Measurements from ENCODE around the gene VTI1A.

VTI1A gene

DNA sequence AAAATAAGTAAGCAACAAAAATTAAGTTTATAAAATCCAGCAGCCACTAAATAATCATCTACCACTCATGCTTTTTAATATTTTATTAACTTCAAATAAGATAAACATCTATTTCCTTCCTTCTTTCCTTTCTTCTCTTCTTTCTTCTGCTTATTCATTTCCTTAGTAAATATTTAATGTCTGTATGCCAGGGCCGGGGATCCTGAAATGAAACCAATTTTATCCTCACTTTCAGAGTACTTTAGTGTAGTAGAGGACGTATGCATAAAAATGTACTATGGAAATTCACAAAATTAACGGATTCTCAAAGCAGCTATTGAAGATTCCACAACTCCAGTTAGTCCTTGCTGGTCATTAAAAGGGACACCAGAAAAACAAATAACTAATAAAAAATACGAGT is 224.7 kb downstream of the VTI1A start:
- no peak overlapping the region for H3K27ac Mint-ChIP-seq (ENCODE audit: low read depth)
- peaks cover 18% of the 10 kb centered on the region for H3K36me3 Mint-ChIP-seq (ENCODE audit: insufficient read depth)
- no peak overlapping the region for H3K4me3 Mint-ChIP-seq
- DNase-seq (ENCODE audit: low spot score in 2 of 2) (no peak), ATAC-seq (replicated peaks; ENCODE audit: extremely low read depth, poor library complexity, severe bottlenecking) (no peak)
- no peaks in the 10 kb centered on the region for H3K4me1 Mint-ChIP-seq
- H3K9me3 Mint-ChIP-seq, result no peaks in the 10 kb centered on the region
- H3K27me3 Mint-ChIP-seq, result no peaks in the 10 kb centered on the region

DNA sequence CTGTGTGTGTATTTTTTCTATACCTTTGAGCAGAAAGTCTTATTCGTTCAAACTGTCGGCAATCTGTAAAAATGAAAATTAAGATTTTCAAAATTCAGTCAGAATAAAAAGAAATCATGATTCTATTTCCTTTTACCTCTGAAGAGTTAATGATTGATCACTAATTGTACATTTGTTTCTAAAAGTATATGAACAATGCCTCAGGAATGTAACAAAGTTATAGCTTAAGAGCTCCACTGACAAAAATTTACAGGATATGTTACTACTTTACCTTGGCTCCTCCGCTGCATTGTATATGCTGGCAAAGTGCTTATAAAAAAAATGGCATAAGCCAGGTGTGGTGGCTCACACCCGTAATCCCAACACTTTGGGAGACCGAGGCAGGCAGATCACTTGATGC is 225.7 kb downstream of the VTI1A start:
- no peak for ATAC-seq (replicated peaks; ENCODE audit: extremely low read depth, poor library complexity, severe bottlenecking)
- no peaks in the 10 kb centered on the region for H3K27me3 Mint-ChIP-seq

DNA sequence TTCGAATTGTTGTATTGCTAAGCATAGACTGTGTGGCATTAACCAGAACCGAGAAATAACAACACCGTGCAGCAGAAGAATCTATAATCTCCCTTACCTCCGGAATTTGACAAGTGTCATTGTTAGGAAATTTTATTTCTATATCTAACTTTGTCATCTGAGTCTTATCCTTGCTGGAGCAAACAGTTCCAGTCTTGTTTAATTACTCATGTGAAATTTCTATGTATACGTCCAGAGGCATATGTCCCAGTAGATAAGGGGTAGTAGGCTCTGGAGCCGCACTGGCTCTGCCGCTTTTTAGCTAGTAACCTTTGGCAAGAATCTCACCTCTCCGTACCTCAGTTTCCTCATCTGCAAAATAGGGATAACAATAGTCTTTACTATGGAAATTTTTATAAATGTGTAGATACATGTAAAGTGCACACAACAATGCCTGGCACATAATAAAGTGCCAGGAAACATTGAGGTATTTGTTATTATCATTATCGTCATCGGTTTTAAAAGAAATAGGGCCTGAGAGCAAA is 228.6 kb downstream of the VTI1A start:
- H3K36me3 Mint-ChIP-seq (ENCODE audit: insufficient read depth), result peaks cover 8% of the 10 kb centered on the region
- H3K27me3 Mint-ChIP-seq, result no peaks in the 10 kb centered on the region
- no peaks in the 10 kb centered on the region for H3K4me1 Mint-ChIP-seq
- H3K4me3 Mint-ChIP-seq, result no peak overlapping the region
- no peaks in the 10 kb centered on the region for H3K9me3 Mint-ChIP-seq
- ATAC-seq (replicated peaks; ENCODE audit: extremely low read depth, poor library complexity, severe bottlenecking) (no peak), DNase-seq (ENCODE audit: low spot score in 2 of 2) (no peak)
- no peak overlapping the region for H3K27ac Mint-ChIP-seq (ENCODE audit: low read depth)

More for the DNA sequence above, 225.7 kb downstream of the VTI1A start:
- Mint-ChIP-seq H3K9me3 (no peaks in the 10 kb centered on the region), H3K27ac (ENCODE audit: low read depth) (no peak overlapping the region), H3K36me3 (ENCODE audit: insufficient read depth) (peaks cover 16% of the 10 kb centered on the region), H3K4me3 (no peak overlapping the region), H3K4me1 (no peaks in the 10 kb centered on the region)
- no peak for DNase-seq (ENCODE audit: low spot score in 2 of 2)

DNA sequence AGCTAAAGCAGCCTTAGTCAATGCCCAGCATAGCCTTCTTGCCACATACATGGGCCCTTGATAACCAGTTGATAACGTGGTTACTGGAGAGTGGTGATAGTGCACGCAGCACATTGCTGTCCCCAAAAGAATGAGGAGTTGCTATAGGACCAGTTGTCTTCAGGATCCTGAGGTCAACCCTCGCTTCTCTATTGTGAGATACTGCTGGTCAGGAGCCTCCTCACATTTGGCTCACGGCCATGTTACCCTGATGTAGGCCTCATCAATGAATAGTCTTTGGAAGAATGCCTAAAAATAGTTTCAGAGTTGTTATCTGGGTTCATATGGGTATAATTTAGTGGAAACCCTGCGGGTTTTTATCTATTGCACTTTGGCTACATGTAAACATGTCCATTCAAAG is 230.7 kb downstream of the VTI1A start:
- no peak for DNase-seq (ENCODE audit: low spot score in 2 of 2)
- no peaks in the 10 kb centered on the region for H3K27me3 Mint-ChIP-seq
- H3K9me3 Mint-ChIP-seq, result no peaks in the 10 kb centered on the region
- no peaks in the 10 kb centered on the region for H3K4me1 Mint-ChIP-seq
- no peak overlapping the region for H3K27ac Mint-ChIP-seq (ENCODE audit: low read depth)
- H3K36me3 Mint-ChIP-seq (ENCODE audit: insufficient read depth), result peaks cover 8% of the 10 kb centered on the region
- ATAC-seq (replicated peaks; ENCODE audit: extremely low read depth, poor library complexity, severe bottlenecking), result no peak
- H3K4me3 Mint-ChIP-seq, result no peak overlapping the region

DNA sequence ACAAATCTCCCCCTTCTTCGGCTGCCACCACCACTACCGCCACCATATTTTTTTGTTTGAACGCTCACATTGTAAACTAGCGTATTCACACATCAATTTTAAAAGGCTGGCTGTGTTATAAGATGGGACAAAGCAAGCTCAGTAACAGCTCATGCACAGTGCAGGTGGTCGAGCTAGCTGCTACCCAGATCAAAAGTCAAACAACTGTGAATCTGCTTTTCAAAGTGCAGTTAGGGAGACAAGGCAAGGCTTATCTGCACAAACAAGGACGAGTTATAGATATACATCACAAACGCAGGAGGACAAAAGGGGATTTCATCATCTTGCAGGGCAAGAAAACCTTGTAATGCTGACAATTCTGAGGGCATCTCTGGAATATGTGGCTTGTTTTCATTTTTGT is 231.6 kb downstream of the VTI1A start:
- Mint-ChIP-seq H3K9me3 (no peaks in the 10 kb centered on the region), H3K27ac (ENCODE audit: low read depth) (no peak overlapping the region), H3K4me3 (no peak overlapping the region), H3K4me1 (no peaks in the 10 kb centered on the region), H3K36me3 (ENCODE audit: insufficient read depth) (peaks cover 6% of the 10 kb centered on the region), H3K27me3 (no peaks in the 10 kb centered on the region)
- DNase-seq (ENCODE audit: low spot score in 2 of 2) (no peak), ATAC-seq (replicated peaks; ENCODE audit: extremely low read depth, poor library complexity, severe bottlenecking) (no peak)

DNA sequence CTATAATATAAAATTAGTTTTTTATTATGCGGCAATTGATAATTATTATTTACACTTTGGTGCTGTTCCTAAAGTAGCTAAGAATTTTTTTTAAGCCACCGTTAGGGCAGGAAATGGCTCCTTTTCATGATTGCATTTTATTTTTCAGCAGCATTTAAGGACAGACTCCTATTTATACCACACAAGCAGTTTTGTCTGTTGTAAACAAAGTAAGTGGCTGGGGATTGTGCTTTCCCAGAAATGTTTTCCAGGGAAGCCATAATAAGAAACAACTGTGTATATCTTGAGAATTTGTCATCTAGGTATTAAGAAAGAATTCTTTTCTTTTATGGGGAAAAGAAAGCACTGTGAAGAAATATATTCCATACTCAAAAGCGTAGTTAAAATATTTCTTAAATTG is 232.0 kb downstream of the VTI1A start:
- Mint-ChIP-seq H3K4me1 (no peaks in the 10 kb centered on the region), H3K9me3 (no peaks in the 10 kb centered on the region), H3K27me3 (no peaks in the 10 kb centered on the region), H3K27ac (ENCODE audit: low read depth) (no peak overlapping the region), H3K36me3 (ENCODE audit: insufficient read depth) (peaks cover 6% of the 10 kb centered on the region), H3K4me3 (no peak overlapping the region)
- ATAC-seq (replicated peaks; ENCODE audit: extremely low read depth, poor library complexity, severe bottlenecking) (no peak), DNase-seq (ENCODE audit: low spot score in 2 of 2) (no peak)

DNA sequence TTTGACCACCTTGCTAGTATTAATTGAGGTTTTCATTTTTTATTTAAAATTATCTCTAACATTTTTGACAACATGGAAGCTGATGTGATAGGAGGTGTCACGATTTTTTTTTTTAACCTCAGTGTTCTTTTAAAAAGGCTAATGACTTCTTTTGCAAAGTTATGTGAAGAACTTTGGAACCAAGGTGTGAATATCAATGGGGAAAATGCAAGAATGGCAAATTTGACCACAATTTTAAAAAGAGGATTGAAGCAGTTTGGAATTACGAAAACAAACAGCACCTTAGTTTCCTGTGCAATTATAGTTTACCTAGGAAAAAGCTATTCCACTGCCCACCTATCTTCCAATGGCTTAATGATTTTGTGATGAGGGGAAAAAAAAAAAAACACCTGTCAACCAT is 232.4 kb downstream of the VTI1A start:
- Mint-ChIP-seq H3K4me3 (no peak overlapping the region), H3K27me3 (no peaks in the 10 kb centered on the region), H3K36me3 (ENCODE audit: insufficient read depth) (peaks cover 4% of the 10 kb centered on the region), H3K4me1 (no peaks in the 10 kb centered on the region), H3K27ac (ENCODE audit: low read depth) (no peak overlapping the region), H3K9me3 (no peaks in the 10 kb centered on the region)
- DNase-seq (ENCODE audit: low spot score in 2 of 2) (no peak), ATAC-seq (replicated peaks; ENCODE audit: extremely low read depth, poor library complexity, severe bottlenecking) (no peak)

DNA sequence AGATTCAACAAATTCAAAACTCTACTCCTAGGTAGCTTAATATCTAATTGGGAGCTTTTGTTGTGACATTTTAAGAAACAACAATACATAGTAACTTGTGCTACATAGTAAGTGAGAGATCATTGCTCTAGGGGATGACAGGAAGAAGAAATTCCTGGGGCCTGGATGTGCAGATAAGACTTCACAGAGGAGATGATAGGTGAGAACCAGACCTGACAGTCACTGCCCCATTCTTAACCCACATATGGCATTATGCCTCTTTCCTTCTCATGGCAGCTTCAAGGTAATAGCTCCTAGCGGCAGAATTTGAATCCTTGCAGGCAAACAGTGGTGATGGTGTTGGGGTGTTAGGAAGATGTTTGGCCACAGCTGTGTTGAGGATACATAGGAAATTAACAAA is 233.6 kb downstream of the VTI1A start:
- H3K9me3 Mint-ChIP-seq, result no peaks in the 10 kb centered on the region
- peaks cover 5% of the 10 kb centered on the region for H3K4me1 Mint-ChIP-seq
- no peak for ATAC-seq (replicated peaks; ENCODE audit: extremely low read depth, poor library complexity, severe bottlenecking)

DNA sequence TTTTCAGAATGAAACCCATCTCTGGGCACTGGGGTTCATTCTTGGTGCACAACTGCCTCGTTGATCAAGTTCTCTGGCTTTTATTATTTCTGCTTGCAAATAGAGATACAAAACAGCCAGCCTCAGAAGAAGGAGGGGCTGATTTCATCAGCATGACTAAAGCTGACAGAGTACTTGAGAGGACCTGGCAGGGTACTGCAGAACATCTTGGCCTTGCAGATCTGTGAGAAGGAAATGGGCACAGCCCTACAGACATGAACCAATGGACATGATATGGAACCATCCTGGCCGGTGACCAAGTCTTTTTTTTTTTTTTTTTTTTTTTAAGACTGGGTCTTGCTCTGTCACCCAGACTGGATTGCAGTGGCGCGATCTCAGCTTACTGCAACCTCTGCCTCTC is 240.6 kb downstream of the VTI1A start:
- no peaks in the 10 kb centered on the region for H3K9me3 Mint-ChIP-seq
- H3K36me3 Mint-ChIP-seq (ENCODE audit: insufficient read depth), result peaks cover 8% of the 10 kb centered on the region
- no peak overlapping the region for H3K4me3 Mint-ChIP-seq
- no peaks in the 10 kb centered on the region for H3K27me3 Mint-ChIP-seq
- ATAC-seq (replicated peaks; ENCODE audit: extremely low read depth, poor library complexity, severe bottlenecking), result no peak
- H3K27ac Mint-ChIP-seq (ENCODE audit: low read depth), result no peak overlapping the region
- no peak for DNase-seq (ENCODE audit: low spot score in 2 of 2)
- H3K4me1 Mint-ChIP-seq, result peaks cover 6% of the 10 kb centered on the region

More for the DNA sequence above, 233.6 kb downstream of the VTI1A start:
- Mint-ChIP-seq H3K27me3 (no peaks in the 10 kb centered on the region), H3K27ac (ENCODE audit: low read depth) (no peak overlapping the region), H3K36me3 (ENCODE audit: insufficient read depth) (peaks cover 7% of the 10 kb centered on the region), H3K4me3 (no peak overlapping the region)
- DNase-seq (ENCODE audit: low spot score in 2 of 2), result no peak

DNA sequence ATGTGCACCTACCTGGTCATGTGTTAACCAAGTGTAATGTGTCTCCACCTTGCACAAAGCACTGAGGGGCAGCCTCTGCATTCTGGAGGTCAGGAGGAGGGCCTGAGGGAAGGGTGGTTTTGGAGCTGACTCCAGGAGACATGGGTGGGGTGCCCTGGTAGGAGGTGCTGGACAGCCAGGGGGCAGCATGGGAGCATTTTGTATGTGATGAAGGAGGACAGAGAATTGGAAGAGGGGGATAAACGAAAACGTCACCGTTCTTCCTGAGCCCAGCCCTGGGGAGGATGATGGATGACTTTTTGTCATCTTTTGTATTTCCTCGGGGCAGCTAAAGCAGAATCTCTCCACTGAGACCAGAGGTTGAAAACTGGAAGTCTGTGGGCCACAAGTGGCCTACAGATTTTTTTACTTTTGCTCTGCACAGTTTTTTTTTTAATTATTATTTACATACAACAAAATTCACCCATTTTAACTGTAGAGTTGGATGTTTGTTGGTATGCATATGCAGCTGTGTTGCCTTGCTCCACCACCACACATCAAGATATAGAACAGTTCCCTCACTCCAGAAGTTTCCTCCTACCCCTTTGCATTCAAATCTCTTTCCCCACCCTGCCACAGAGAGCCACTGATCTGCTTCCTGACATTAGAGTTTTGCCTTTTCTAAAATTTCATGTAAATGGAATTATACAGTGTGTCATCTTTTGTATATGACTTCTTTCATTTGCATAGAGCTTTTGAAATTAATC is 242.5 kb downstream of the VTI1A start:
- DNase-seq (ENCODE audit: low spot score in 2 of 2), result no peak
- peaks cover 10% of the 10 kb centered on the region for H3K36me3 Mint-ChIP-seq (ENCODE audit: insufficient read depth)
- ATAC-seq (replicated peaks; ENCODE audit: extremely low read depth, poor library complexity, severe bottlenecking), result no peak
- no peak overlapping the region for H3K27ac Mint-ChIP-seq (ENCODE audit: low read depth)
- peaks cover 6% of the 10 kb centered on the region for H3K4me1 Mint-ChIP-seq
- H3K27me3 Mint-ChIP-seq, result no peaks in the 10 kb centered on the region
- H3K9me3 Mint-ChIP-seq, result no peaks in the 10 kb centered on the region
- no peak overlapping the region for H3K4me3 Mint-ChIP-seq

DNA sequence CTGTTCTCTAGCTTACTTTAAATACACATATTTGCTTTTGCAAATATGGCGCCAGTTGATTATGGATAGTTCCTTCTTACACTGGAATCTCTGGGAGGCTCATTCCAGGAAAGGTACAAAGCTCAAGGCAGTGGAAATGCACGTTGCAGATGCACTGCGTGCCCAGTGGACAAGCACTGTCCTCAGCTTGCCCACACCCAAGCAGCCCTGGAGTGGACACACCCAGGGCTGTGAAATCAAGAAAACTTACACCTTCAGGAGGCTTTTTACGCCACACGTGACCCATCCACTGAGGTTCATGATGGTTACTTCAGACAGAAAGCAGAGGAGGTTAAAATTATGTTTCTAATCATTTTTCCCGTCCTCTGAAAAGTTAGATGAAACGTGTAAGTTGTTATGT is 248.5 kb downstream of the VTI1A start:
- DNase-seq (ENCODE audit: low spot score in 2 of 2) (no peak), ATAC-seq (replicated peaks; ENCODE audit: extremely low read depth, poor library complexity, severe bottlenecking) (no peak)
- H3K27ac Mint-ChIP-seq (ENCODE audit: low read depth), result no peak overlapping the region
- no peak overlapping the region for H3K4me3 Mint-ChIP-seq
- peaks cover 3% of the 10 kb centered on the region for H3K36me3 Mint-ChIP-seq (ENCODE audit: insufficient read depth)
- no peaks in the 10 kb centered on the region for H3K9me3 Mint-ChIP-seq
- H3K4me1 Mint-ChIP-seq, result no peaks in the 10 kb centered on the region
- no peaks in the 10 kb centered on the region for H3K27me3 Mint-ChIP-seq

DNA sequence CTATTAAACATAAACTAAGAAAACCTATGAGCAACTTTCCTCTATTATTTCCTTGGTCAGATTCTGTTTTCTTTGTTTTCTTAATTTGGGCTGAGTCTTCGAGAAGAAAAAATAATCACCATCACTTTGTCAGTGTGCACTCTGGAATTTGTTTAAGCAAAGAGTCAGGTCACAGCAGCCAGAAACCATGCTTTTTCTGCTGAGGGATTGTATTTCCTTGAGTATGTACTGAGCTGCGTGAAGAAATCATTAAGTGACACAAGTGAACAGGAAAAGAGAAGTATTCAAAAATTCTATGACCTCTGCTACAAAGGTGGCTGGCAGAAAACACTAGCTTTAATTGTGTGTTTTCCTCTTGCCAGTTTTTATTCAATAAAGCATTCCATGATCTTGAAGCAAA is 249.6 kb downstream of the VTI1A start:
- DNase-seq (ENCODE audit: low spot score in 2 of 2) (no peak), ATAC-seq (replicated peaks; ENCODE audit: extremely low read depth, poor library complexity, severe bottlenecking) (no peak)
- H3K4me1 Mint-ChIP-seq, result no peaks in the 10 kb centered on the region
- no peaks in the 10 kb centered on the region for H3K27me3 Mint-ChIP-seq
- H3K27ac Mint-ChIP-seq (ENCODE audit: low read depth), result no peak overlapping the region
- no peaks in the 10 kb centered on the region for H3K9me3 Mint-ChIP-seq
- no peak overlapping the region for H3K4me3 Mint-ChIP-seq
- peaks cover 3% of the 10 kb centered on the region for H3K36me3 Mint-ChIP-seq (ENCODE audit: insufficient read depth)

DNA sequence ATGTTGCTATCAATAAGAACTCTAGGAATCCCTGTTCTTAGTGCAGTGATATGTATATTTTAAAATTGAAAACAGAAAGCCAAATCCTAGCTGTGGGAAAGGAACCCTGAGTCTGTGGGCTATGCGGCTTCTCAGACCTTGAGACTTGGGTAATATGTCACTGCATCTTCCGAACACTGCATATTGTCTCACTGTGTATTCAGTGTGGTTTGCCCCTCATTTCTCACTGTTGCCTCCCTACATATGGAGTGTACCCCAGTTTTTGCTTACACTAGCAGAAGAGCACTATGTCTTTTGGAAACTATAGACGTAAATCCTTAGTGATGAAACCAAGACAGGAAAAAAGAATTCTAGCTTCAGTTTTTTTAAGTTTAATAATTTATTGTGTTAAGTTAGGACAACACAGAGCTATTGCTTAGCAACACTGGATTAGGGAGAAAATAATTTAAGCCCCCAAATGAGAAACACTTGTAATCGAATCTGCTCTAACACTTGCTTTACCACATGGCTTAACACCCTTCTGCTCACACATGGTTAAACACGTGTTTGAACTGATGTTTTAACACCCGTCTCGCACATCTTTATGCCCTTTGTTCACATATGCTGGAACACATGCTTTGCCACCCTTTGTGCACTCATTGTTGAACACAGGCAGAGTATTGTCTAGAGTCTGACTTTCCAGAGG is 251.3 kb downstream of the VTI1A start:
- no peak for ATAC-seq (replicated peaks; ENCODE audit: extremely low read depth, poor library complexity, severe bottlenecking)
- Mint-ChIP-seq H3K4me3 (no peak overlapping the region), H3K9me3 (no peaks in the 10 kb centered on the region)

More for the DNA sequence above, 251.3 kb downstream of the VTI1A start:
- no peaks in the 10 kb centered on the region for H3K4me1 Mint-ChIP-seq
- H3K27me3 Mint-ChIP-seq, result no peaks in the 10 kb centered on the region
- H3K27ac Mint-ChIP-seq (ENCODE audit: low read depth), result no peak overlapping the region
- H3K36me3 Mint-ChIP-seq (ENCODE audit: insufficient read depth), result peaks cover 3% of the 10 kb centered on the region
- DNase-seq (ENCODE audit: low spot score in 2 of 2), result no peak

Data from central memory CD8-positive, alpha-beta T cell (primary cell).